GM19043 (cell line): ENCODE results near the gene ACTG1.

Experiments
- ATAC-seq: cut with Tn5 transposase; IDR thresholded peaks from one replicate; pipeline ENCODE4 v1.9.1; 2021; ENCODE audit warnings: low read depth; ENCODE audit not compliant: unreplicated experiment

Gene ACTG1

DNA sequence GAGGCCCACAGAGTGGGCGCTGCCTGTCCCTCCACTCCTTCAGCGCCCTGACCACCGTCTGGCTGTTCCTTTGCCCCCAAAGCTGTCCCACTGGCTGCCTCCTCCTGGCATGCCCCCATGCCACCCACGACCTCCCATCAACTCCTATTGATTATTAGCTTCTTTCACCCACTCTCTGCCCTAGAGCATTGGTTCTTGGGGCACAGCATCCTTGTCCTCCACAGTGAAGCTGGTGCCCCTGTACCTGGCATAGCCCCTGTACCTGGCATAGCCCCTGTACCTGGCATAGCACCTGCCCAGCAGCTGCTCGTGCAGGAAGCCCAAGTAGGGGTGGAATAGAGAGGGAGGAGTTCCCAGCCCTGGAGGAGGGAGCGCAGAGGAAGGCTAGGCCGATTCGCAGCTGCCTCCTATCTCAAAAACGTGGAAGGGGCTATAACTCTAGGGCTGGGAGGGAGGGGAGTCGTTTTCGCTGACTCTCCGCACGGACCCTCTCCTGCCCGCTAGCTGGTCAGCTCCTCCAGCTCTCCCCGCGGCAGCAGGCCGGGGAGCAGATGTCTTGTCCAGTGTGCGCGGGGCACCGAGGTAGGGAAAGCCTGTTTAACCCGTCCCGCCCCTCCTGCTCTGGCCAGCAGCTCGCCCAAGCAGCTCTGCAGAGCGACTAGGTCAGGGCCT is 5.7 kb upstream of the ACTG1 start:
- ATAC-seq = no peak

GRCh38 chr17:81517339-81518112 is 4.9 kb upstream of the ACTG1 start:
- ATAC-seq = peak; percentile 35

DNA sequence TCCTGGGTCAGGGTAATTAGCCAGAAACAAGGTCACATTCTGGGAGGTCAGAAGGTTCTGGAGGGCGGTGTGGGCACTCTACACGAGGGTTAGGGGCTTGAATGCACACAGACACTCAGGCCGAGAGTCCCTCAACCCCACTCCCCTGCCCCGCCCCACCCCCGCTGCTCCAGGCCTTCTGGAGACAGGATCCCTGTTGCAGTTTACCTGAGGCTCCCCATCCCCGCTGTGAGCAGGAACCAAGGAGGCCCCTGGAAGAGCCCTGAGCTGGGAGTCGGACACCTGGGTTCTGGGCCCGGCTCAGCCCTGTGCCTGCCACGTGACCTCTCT is 4.4 kb upstream of the ACTG1 start:
- ATAC-seq = no peak

- no peak for ATAC-seq
These were observed 3.8 kb upstream of the ACTG1 start for GRCh38 chr17:81516439-81516838.

GRCh38 chr17:81515530-81516041 is 3.0 kb upstream of the ACTG1 start:
- no peak for ATAC-seq

DNA sequence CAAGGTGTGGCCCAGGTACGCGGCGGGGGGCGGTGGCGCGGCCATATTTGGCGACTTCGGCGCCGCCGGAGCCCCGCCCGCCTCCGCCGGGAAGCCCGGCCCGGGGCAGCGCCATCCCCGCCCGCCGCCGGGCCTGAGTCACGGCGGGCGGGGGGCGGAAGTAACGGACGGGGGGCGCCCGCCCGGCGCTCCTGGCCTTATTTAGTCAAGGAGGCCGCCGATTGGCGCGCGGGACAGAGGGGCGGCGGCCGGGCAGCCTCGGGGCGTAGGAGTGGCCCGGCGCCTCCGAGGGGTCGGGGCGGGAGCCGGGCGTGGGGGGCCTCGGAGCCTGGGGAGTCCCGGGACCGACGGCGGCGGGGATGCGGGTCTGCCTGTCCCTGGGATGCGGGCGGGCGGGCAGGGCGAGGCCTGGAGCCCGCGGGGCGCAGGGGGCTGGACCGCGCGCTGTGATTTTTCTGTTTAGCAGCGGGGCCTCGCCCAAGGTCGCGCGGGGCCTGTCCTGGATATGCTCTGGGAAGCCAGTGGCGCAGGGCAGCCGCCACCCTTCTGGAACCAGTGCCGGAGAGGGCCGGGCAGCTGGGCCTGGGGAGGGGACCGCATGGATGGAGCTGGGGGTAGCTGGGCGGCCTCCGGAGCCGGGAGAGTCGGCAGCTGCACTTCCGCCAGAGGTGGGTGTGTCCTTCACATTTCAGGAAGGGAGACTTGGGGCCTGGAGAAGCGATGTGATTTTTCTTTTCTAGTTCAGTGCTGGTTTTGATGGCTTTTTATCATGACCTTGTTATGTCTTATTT is 2.3 kb upstream of the ACTG1 start:
- ATAC-seq = no peak

GRCh38 chr17:81514489-81514738 is 1.8 kb upstream of the ACTG1 start:
- ATAC-seq = no peak

DNA sequence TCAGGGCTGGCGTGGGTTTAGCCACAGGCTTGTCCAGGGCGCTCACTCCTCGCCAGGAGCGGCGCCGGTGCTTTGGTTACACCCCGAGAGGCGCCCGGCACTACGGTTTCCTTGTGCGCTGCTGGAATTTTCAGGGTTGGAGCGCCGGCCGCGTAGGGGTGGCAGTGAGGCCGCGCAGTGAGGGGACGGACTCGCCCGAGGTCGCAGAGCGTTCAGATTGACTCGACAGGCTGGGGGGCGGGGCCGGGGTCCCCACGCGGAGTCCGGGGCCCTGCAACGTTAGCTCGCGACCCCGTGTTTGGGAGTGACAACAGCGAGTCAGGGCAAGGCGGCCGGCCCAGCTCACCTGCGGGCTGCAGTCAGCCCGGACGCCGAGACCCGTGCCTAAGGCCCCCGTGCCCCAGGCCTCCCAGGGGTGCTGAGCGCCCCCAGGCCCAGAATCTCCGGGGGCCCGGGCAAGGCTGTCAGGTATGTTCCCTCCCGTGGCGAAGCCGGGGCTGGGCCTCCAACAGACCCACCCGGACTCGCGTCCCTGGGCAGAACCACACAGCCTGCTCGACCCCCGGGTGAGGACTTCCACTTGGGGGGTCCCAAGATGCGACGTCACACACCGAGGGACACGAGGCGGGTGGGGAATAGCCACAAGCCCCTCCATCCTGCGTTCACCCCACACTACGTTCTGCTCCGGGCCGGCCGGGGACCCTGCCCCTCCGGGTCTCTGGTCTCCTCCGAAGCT is 1.3 kb upstream of the ACTG1 start:
- no peak for ATAC-seq

GRCh38 chr17:81513372-81513752 is 763 bp upstream of the ACTG1 start:
- no peak for ATAC-seq

GRCh38 chr17:81511804-81512561 is 616 bp downstream of the ACTG1 start:
- ATAC-seq = no peak

DNA sequence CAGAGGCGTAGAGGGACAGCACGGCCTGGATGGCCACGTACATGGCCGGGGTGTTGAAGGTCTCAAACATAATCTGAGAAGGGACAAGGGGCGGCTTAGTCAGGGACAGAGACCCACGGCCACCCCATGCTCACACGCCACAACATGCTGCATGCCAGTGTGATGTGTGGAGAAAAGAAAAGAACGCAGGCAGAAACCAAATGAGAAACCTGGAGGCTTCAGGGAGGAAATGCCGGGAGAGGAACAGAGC is 1.1 kb downstream of the ACTG1 start:
- no peak for ATAC-seq

DNA sequence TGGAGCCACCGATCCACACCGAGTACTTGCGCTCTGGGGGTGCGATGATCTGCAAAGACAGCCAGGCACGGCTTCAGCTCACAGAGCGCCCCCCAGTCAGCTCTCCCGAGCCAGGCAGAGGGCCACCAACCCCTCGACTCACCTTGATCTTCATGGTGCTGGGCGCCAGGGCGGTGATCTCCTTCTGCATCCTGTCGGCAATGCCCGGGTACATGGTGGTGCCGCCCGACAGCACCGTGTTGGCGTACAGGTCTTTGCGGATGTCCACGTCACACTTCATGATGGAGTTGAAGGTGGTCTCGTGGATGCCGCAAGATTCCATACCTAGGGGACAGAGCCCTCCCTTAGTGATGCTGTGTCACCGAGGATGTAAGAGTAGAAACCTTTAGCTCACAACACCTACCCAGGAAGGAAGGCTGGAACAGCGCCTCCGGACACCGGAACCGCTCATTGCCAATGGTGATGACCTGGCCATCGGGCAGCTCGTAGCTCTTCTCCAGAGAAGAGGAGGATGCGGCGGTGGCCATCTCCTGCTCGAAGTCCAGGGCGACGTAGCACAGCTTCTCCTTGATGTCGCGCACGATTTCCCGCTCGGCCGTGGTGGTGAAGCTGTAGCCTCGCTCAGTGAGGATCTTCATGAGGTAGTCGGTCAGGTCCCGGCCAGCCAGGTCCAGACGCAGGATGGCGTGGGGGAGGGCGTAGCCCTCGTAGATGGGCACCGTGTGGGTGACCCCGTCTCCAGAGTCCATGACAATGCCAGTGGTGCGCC is 1.6 kb downstream of the ACTG1 start:
- no peak for ATAC-seq

DNA sequence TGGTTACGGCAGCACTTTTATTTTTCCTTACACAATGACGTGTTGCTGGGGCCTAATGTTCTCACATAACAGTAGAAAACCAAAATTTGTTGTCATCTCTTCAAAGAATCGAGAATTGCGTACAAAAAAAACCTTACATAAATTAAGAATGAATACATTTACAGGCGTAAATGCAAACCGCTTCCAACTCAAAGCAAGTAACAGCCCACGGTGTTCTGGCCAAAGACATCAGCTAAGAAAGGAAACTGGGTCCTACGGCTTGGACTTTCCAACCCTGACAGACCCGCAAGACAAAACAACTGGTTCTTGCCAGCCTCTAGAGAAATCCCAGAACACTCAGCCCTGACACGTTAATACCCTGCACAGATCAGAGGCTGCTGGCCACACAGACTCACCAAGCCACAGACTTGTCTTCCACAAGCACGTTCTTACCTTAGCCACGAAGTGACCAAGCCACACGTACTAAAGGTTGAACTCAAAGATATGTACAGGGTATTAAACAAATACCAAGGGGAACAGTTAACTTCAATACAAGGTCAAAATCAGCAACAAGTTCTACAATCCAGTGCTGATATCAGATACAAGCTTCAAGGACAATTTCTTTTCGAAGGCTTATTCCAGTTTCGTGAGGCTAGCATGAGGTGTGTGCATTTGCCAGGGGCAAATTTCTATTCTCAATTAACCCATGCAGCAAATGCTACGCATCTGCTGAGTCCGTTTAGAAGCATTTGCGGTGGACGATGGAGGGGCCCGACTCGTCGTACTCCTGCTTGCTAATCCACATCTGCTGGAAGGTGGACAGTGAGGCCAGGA is 2.4 kb downstream of the ACTG1 start:
- ATAC-seq = no peak

DNA sequence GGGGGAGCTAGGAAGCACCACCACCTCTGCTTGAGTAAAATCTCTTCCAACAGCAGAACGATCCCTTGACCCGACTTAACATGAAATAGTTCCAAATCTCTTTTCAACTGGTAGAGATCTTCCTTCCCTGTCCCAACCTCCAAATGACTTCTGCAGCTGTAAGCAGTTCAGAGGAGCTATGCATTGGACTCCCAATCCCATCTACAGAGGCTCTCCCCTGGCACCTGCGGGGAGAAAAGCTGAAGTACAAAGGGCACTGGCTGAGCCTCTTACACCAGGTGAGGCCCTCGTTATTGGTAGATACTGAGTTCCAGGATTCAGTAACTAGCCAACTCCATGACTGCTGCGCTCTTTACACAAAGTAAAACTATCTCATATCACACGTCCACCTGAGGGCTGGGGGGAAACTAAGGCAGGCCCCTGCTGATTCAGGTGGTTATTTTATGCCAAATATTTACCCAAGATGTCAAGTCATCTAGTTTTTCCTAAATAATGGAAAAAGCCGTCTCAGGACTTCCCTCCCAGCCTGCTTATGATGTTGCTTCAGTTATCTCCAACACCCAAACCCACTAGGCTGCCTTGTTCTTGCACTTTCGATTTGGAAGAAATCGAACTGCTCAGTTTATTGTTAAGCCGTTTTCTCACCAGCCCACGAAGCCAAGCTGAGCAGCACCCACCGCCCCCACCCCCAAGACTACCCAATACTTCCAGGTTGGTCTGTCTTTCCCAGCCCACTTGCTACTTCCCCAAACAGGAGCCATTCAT is 3.2 kb downstream of the ACTG1 start:
- no peak for ATAC-seq

GRCh38 chr17:81508639-81509206 is 3.9 kb downstream of the ACTG1 start:
- no peak for ATAC-seq

DNA sequence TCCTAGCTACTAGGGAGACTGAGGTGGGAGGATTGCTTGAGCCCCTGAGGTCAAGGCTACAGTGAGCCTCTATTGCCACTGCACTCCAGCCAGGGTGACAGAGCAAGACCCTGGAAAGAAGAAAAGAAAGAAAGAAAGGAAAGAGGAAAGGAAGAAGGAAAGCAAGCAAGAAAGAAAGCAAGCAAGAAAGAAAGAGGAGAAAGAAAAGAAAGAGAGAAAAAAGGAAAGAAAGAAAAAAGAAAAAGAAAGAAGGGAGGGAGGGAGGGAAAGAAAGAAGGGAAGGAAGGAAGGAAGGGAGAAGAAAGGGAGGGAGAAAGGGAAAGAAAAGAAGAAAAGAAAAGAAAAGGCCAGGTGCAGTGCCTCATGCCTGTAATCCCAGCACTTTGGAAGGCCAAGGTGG is 9.0 kb downstream of the ACTG1 start:
- ATAC-seq = no peak

- ATAC-seq = no peak
These were observed 10.1 kb downstream of the ACTG1 start for GRCh38 chr17:81502471-81503017.

- no peak for ATAC-seq
These were observed 12.6 kb downstream of the ACTG1 start for GRCh38 chr17:81500047-81500446.
